ENCODE results near the gene MYO9A. TPM values are rescaled to one million over a fixed set of nuclear protein-coding genes. Genes with fewer than 3 reads are reported as not detected.

MYO9A gene
- total RNA-seq, 1 experiment from 2014 or later: 34.0 TPM

- Histone ChIP-seq H4K20me1 (ENCODE audit: insufficient read depth) (no peaks in the 10 kb centered on the region), H3F3A (ENCODE audit: insufficient read depth, low read depth) (no peaks in the 10 kb centered on the region), H3K36me3 (ENCODE audit: low read depth) (no peaks in the 10 kb centered on the region), H2AFZ (no peak overlapping the region), H3K9me2 (ENCODE audit: insufficient read depth) (no peaks in the 10 kb centered on the region), H3K4me2 (peak overlapping the region; percentile 19; the same call in 1 of the 2 replicates), H3K27ac (no peak overlapping the region), H3K4me3 (no peak overlapping the region), H3K4me1 (replicated peaks; ENCODE audit: insufficient read depth) (peaks cover 7% of the 10 kb centered on the region; the same call in 1 of the 2 replicates), H3K27me3 (ENCODE audit: insufficient read depth, low read depth) (no peaks in the 10 kb centered on the region), H3K79me2 (ENCODE audit: low read depth) (no peaks in the 10 kb centered on the region), H3K9me3 (ENCODE audit: insufficient read depth, low read depth) (no peaks in the 10 kb centered on the region)
- POLR2A ChIA-PET (ENCODE audit: unreplicated experiment): no interaction called here
- BruUV-seq (replicated peaks): no TSS peak
- CTCF ChIA-PET: no interaction called here
- intact Hi-C loops (cut with micrococcal nuclease; ENCODE audit: unreplicated experiment): loop anchor here (10.0 kb wide), 1 partner anchor 912 kb away; the partner anchor contains the start of genes LRRC49 and THAP10
- TF ChIP-seq, protein P1, sequence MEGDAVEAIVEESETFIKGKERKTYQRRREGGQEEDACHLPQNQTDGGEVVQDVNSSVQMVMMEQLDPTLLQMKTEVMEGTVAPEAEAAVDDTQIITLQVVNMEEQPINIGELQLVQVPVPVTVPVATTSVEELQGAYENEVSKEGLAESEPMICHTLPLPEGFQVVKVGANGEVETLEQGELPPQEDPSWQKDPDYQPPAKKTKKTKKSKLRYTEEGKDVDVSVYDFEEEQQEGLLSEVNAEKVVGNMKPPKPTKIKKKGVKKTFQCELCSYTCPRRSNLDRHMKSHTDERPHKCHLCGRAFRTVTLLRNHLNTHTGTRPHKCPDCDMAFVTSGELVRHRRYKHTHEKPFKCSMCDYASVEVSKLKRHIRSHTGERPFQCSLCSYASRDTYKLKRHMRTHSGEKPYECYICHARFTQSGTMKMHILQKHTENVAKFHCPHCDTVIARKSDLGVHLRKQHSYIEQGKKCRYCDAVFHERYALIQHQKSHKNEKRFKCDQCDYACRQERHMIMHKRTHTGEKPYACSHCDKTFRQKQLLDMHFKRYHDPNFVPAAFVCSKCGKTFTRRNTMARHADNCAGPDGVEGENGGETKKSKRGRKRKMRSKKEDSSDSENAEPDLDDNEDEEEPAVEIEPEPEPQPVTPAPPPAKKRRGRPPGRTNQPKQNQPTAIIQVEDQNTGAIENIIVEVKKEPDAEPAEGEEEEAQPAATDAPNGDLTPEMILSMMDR (conservative IDR thresholded peaks at IDR 0.05): no peak
- TF ChIP-seq EZH2 (IDR thresholded peaks at IDR 0.05; ENCODE audit: low read depth): no peak
- peak in 1 of 2 experiments; percentile 36 for DNase-seq
These were observed 311.5 kb downstream of the MYO9A start for GRCh38 chr15:71806452-71806931.

DNA sequence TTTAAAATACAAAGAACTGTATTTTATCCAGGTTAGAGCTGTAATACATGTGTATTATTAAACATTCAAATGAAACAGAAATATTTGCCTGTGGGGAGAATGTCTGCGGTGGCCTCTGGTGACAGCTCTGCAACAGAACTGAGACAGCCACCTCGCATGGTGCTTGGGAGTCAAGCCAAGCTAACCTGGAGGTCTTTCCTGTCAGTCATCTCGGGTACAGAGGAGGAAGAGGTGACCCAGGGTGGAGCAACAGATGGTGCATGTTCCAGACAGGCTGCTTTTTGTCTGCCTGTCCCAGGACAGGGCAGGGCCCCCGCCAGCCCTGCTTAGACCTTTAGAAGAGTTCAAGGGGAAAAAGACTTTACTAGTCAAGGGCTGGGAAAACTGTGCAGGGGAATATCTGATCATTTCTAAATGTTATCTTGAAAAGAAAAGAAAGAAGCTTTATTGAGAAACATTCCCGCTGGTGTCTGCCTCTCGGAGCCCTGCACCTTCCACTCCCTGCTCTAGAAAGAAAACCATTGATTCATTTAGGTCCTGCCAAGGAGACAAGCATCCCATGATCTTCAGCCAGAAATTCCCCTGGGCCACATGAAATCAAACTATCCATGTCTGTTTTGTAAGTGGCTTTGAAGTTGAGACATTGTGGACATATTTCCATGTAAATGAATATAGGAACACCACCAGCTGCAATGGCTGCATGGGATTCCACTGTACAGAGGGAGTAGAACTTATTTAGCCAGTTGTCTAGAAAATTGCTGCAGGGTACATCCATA is 313.1 kb downstream of the MYO9A start:
- ChIA-PET POLR2A (ENCODE audit: unreplicated experiment) (interaction anchor here (0.6 kb wide), 4 partner anchors 48 to 1090 kb away, joined by 4 to 12 read pairs (median 5); no protein-coding TSS in a partner anchor), CTCF (interaction anchor here (0.6 kb wide), 2 partner anchors 64 to 371 kb away, joined by 4 to 16 read pairs; no protein-coding TSS in a partner anchor)
- intact Hi-C loops (cut with micrococcal nuclease; ENCODE audit: unreplicated experiment): loop anchor here (10.0 kb wide), 1 partner anchor 910 kb away; the partner anchor contains the start of genes LRRC49 and THAP10
- Histone ChIP-seq H3F3A (ENCODE audit: insufficient read depth, low read depth) (no peaks in the 10 kb centered on the region), H2AFZ (no peak overlapping the region), H3K79me2 (ENCODE audit: low read depth) (no peaks in the 10 kb centered on the region), H3K4me2 (no peak overlapping the region), H3K4me3 (no peak overlapping the region), H3K9me3 (ENCODE audit: insufficient read depth, low read depth) (no peaks in the 10 kb centered on the region), H3K36me3 (ENCODE audit: low read depth) (no peaks in the 10 kb centered on the region), H3K27ac (no peak overlapping the region), H3K4me1 (replicated peaks; ENCODE audit: insufficient read depth) (peaks cover 19% of the 10 kb centered on the region), H3K27me3 (ENCODE audit: insufficient read depth, low read depth) (no peaks in the 10 kb centered on the region), H4K20me1 (ENCODE audit: insufficient read depth) (no peaks in the 10 kb centered on the region), H3K9me2 (ENCODE audit: insufficient read depth) (no peaks in the 10 kb centered on the region)
- TF ChIP-seq, protein P1 (conservative IDR thresholded peaks at IDR 0.05): no peak
- TF ChIP-seq EZH2 (IDR thresholded peaks at IDR 0.05; ENCODE audit: low read depth): no peak
- no TSS peak for BruUV-seq (replicated peaks)
- no peak for DNase-seq

- Histone ChIP-seq H2AFZ (no peak overlapping the region), H3F3A (ENCODE audit: insufficient read depth, low read depth) (no peaks in the 10 kb centered on the region), H3K9me2 (ENCODE audit: insufficient read depth) (no peaks in the 10 kb centered on the region), H3K79me2 (ENCODE audit: low read depth) (no peaks in the 10 kb centered on the region), H3K27me3 (ENCODE audit: insufficient read depth, low read depth) (no peaks in the 10 kb centered on the region), H3K4me1 (replicated peaks; ENCODE audit: insufficient read depth) (peaks cover 20% of the 10 kb centered on the region), H3K36me3 (ENCODE audit: low read depth) (no peaks in the 10 kb centered on the region), H3K4me3 (no peak overlapping the region), H3K4me2 (no peak overlapping the region), H3K27ac (no peak overlapping the region), H4K20me1 (ENCODE audit: insufficient read depth) (no peaks in the 10 kb centered on the region), H3K9me3 (ENCODE audit: insufficient read depth, low read depth) (no peaks in the 10 kb centered on the region)
- CTCF ChIA-PET: no interaction called here
- no peak for TF ChIP-seq EZH2 (IDR thresholded peaks at IDR 0.05; ENCODE audit: low read depth)
- TF ChIP-seq, protein P1 (conservative IDR thresholded peaks at IDR 0.05): no peak
- BruUV-seq (replicated peaks): no TSS peak
- POLR2A ChIA-PET (ENCODE audit: unreplicated experiment): interaction anchor here (0.6 to 0.8 kb wide), 4 partner anchors 51 to 1878 kb away, joined by 5 to 12 read pairs (median 5); no protein-coding TSS in a partner anchor
- no peak for DNase-seq
- intact Hi-C loops (cut with micrococcal nuclease; ENCODE audit: unreplicated experiment): loop anchor here (10.0 kb wide), 1 partner anchor 909 kb away; the partner anchor contains the start of genes LRRC49 and THAP10
These were observed 313.7 kb downstream of the MYO9A start for GRCh38 chr15:71804226-71804625.
